GM12878 (cell line): ENCODE measurements around the gene SPINDOC. TPM values are rescaled to one million over a fixed set of nuclear protein-coding genes. Genes with fewer than 3 reads are reported as not detected.
A peak's percentile ranks its signal among the peaks of the same experiment; 100 is the strongest.

Experiments used
- BHLHE40 ChIP-seq, 2 experiments: fragments of 450-650 bp in 1 of 2; IDR thresholded peaks; 2 replicates each; pipeline ENCODE4 v1.6.1; 2011 to 2017; ENCODE audit warnings: low read depth in 2 of 2, borderline replicate concordance in 1 of 2, improper control_type of control experiment in 1 of 2, low read length in 1 of 2, mild to moderate bottlenecking in 1 of 2
- CBFB ChIP-seq: IDR thresholded peaks from 2 replicates; pipeline ENCODE4 v1.6.1; 2016; ENCODE audit warnings: antibody characterized with exemption, low read depth
- ETV6 ChIP-seq, 2 experiments: fragments of 450-650 bp in 1 of 2; IDR thresholded peaks in 1 of 2; conservative IDR thresholded peaks in 1 of 2; 2 replicates each; pipeline ENCODE4 v1.6.1; 2014; ENCODE audit warnings: antibody characterized with exemption in 1 of 2, borderline replicate concordance in 1 of 2, low read depth in 1 of 2, mild to moderate bottlenecking in 1 of 2, moderate library complexity in 1 of 2
- GATAD2B ChIP-seq: fragments of 450-650 bp; conservative IDR thresholded peaks from 2 replicates; pipeline ENCODE4 v1.6.1; 2017; ENCODE audit warnings: low read depth, mild to moderate bottlenecking, moderate library complexity
- HDGF ChIP-seq: fragments of 450-650 bp; IDR thresholded peaks from 2 replicates; pipeline ENCODE4 v1.6.1; 2016; ENCODE audit warnings: antibody characterized with exemption
- KLF5 ChIP-seq: fragments of 450-650 bp; IDR thresholded peaks from 2 replicates; pipeline ENCODE4 v1.6.1; 2014; ENCODE audit warnings: mild to moderate bottlenecking; ENCODE audit not compliant: partially characterized antibody
- MEF2A ChIP-seq: IDR thresholded peaks from 2 replicates; pipeline ENCODE4 v1.6.1; 2011; ENCODE audit warnings: low read depth, mild to moderate bottlenecking, low read length, moderate library complexity; ENCODE audit not compliant: insufficient read depth
- MEF2B ChIP-seq: fragments of 450-650 bp; IDR thresholded peaks from 2 replicates; pipeline ENCODE4 v1.6.1; 2018; ENCODE audit warnings: mild to moderate bottlenecking, moderate library complexity; ENCODE audit not compliant: partially characterized antibody, poor library complexity, severe bottlenecking
- MXI1 ChIP-seq: fragments of 150-350 bp; IDR thresholded peaks from 2 replicates; pipeline ENCODE4 v1.6.1; 2011; ENCODE audit warnings: low read depth, mild to moderate bottlenecking, inconsistent platforms, low read length, improper control_type of control experiment
- PAX5 ChIP-seq: IDR thresholded peaks from 2 replicates; pipeline ENCODE4 v1.6.1; 2011; ENCODE audit warnings: low read depth, low read length, borderline replicate concordance
- PML ChIP-seq: IDR thresholded peaks from 2 replicates; pipeline ENCODE4 v1.6.1; 2012; ENCODE audit warnings: low read length, inconsistent platforms
- POLR2AphosphoS5 ChIP-seq: IDR thresholded peaks from 2 replicates; pipeline ENCODE4 v1.6.1; 2011; ENCODE audit warnings: mild to moderate bottlenecking, low read length, inconsistent platforms
- RELA ChIP-seq: fragments of 450-650 bp; IDR thresholded peaks from 2 replicates; pipeline ENCODE4 v1.8.0; 2014; ENCODE audit warnings: borderline replicate concordance; ENCODE audit not compliant: partially characterized antibody
- SMC3 ChIP-seq: IDR thresholded peaks from 2 replicates; pipeline ENCODE4 v1.6.1; 2011; ENCODE audit warnings: low read length, improper control_type of control experiment, borderline replicate concordance
- SUPT20H ChIP-seq: IDR thresholded peaks from 2 replicates; pipeline ENCODE4 v1.6.1; 2011; ENCODE audit warnings: low read depth, mild to moderate bottlenecking, low read length, moderate library complexity, borderline replicate concordance; ENCODE audit not compliant: control insufficient read depth
- TAF1 ChIP-seq: IDR thresholded peaks from 2 replicates; pipeline ENCODE4 v1.6.1; 2011; ENCODE audit warnings: mild to moderate bottlenecking, low read depth, low read length, borderline replicate concordance
- ZNF384 ChIP-seq: IDR thresholded peaks from 2 replicates; pipeline ENCODE4 v1.6.1; 2012; ENCODE audit warnings: low read depth, mild to moderate bottlenecking, low read length, improper control_type of control experiment, borderline replicate concordance
- ZZZ3 ChIP-seq: IDR thresholded peaks from 2 replicates; pipeline ENCODE4 v1.6.1; 2011; ENCODE audit warnings: low read depth; ENCODE audit not compliant: control insufficient read depth, insufficient read length
- polyA plus RNA-seq, 11 experiments: library from polyadenylated mRNA; depleted of rRNA in 4 of 11; unstranded in 6 of 11; stranded (reverse) in 5 of 11; fragments of >200 nt; fragmentation: Nextera tagmentation in 4 of 11; fragmentation: Illumina TruSeq in 1 of 11; extraction: Ambion mirVana in 4 of 11; extraction: Trizol in 1 of 11; gene quantifications; 1 replicate in 1 of 11; 2 replicates in 10 of 11; pipeline versions ENCODE4 v1.2.1 to v1.2.3, GENCODE V29; 2011 to 2016; ENCODE audit warnings: inconsistent platforms in 2 of 11, missing spikeins in 2 of 11, low read depth in 1 of 11
- total RNA-seq, 4 experiments: library from RNA; depleted of rRNA in 3 of 4; stranded (reverse); fragments of >200 nt in 3 of 4; fragmentation: Illumina TruSeq in 1 of 4; extraction: Trizol in 1 of 4; gene quantifications; 2 replicates each; pipeline versions ENCODE4 v1.2.1 to v1.2.3, GENCODE V29; 2013 to 2021
- TF ChIP-seq, protein P1 (sequence below): fragments of 450-650 bp; IDR thresholded peaks from 2 replicates; pipeline ENCODE4 v1.6.1; 2016; ENCODE audit warnings: mild to moderate bottlenecking, moderate library complexity, borderline replicate concordance
- TF ChIP-seq, protein P2 (sequence below): fragments of 450-650 bp; IDR thresholded peaks from 2 replicates; pipeline ENCODE4 v1.6.1; 2017; ENCODE audit warnings: borderline replicate concordance
- TF ChIP-seq, protein P3 (sequence below): fragments of 450-650 bp; IDR thresholded peaks from 2 replicates; pipeline ENCODE4 v1.6.1; 2018; ENCODE audit warnings: borderline replicate concordance, mild to moderate bottlenecking; ENCODE audit not compliant: partially characterized antibody

SPINDOC gene
- total and polyA plus RNA-seq, 10 of the 15 experiments (the other 5 are each of a cell fraction or from before 2014, with no cell fraction given), result 0.88 to 38.2 (median 16.9) TPM

DNA sequence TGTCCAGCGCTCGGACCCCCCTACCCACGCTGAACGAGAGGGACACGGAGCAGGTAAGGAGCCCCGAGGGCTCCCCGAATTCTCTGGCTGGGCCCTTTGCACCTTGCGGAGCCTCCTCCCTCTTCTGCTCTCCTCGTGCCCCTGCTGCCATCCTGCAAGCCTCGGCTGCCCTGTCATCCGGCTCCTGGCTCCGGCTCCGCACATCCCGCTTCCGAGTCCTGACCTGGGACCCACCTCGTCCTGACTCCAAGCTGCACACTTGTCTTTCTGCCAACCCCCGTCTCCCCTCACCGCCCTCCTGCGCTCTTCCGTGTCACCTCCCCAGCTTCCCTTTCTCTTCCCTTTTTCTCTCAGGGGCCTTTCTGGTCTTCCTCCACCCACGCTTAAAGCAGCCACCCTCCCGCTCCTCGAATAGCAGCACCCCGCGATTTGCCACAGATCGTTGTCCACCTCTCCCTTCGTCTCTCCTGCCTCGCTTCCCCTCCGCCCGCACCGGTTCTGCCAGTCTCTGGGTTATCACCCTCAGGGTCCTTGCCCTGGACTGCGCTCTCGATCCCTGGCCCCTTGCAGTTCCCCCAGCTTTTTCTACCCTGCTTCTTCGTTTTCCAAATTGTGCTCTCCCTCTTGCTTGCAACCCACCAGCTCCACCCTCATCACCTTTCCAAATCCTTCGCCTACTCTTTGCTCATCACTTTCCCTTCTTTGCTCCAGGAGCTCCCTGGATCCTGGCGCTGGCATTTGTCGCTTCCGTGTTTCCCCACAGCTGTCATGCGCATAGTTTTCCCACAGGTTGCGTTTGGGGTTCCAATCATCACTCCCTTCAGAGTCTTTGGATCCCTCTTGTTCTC lies 26.5 kb downstream of the SPINDOC start (continued):
- TF ChIP-seq, protein P1, sequence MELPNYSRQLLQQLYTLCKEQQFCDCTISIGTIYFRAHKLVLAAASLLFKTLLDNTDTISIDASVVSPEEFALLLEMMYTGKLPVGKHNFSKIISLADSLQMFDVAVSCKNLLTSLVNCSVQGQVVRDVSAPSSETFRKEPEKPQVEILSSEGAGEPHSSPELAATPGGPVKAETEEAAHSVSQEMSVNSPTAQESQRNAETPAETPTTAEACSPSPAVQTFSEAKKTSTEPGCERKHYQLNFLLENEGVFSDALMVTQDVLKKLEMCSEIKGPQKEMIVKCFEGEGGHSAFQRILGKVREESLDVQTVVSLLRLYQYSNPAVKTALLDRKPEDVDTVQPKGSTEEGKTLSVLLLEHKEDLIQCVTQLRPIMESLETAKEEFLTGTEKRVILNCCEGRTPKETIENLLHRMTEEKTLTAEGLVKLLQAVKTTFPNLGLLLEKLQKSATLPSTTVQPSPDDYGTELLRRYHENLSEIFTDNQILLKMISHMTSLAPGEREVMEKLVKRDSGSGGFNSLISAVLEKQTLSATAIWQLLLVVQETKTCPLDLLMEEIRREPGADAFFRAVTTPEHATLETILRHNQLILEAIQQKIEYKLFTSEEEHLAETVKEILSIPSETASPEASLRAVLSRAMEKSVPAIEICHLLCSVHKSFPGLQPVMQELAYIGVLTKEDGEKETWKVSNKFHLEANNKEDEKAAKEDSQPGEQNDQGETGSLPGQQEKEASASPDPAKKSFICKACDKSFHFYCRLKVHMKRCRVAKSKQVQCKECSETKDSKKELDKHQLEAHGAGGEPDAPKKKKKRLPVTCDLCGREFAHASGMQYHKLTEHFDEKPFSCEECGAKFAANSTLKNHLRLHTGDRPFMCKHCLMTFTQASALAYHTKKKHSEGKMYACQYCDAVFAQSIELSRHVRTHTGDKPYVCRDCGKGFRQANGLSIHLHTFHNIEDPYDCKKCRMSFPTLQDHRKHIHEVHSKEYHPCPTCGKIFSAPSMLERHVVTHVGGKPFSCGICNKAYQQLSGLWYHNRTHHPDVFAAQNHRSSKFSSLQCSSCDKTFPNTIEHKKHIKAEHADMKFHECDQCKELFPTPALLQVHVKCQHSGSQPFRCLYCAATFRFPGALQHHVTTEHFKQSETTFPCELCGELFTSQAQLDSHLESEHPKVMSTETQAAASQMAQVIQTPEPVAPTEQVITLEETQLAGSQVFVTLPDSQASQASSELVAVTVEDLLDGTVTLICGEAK, result no peak
- TF ChIP-seq SMC3 (no peak), POLR2AphosphoS5 (no peak), ZZZ3 (no peak), SUPT20H (no peak), RELA (no peak), MEF2A (no peak), PAX5 (no peak), TAF1 (peak; percentile 50; the same call in 1 of the 2 replicates), MXI1 (no peak), BHLHE40 (IDR thresholded peaks at IDR 0.05; ENCODE audit: borderline replicate concordance in 1 of 2, low read depth in 2 of 2, low read length in 1 of 2) (no peak), ZNF384 (no peak), ETV6 (conservative IDR thresholded peaks at IDR 0.05 in 1 of 2, IDR thresholded peaks at IDR 0.05 in 1 of 2; ENCODE audit: borderline replicate concordance in 1 of 2, low read depth in 1 of 2) (peak in 1 of 2 experiments; percentile 49; a peak in 2 of 4 replicates), MEF2B (no peak), PML (no peak), KLF5 (no peak), CBFB (no peak; the same call in 1 of the 2 replicates), GATAD2B (no peak; the same call in 1 of the 2 replicates), HDGF (peak; percentile 89)
- TF ChIP-seq, protein P2, sequence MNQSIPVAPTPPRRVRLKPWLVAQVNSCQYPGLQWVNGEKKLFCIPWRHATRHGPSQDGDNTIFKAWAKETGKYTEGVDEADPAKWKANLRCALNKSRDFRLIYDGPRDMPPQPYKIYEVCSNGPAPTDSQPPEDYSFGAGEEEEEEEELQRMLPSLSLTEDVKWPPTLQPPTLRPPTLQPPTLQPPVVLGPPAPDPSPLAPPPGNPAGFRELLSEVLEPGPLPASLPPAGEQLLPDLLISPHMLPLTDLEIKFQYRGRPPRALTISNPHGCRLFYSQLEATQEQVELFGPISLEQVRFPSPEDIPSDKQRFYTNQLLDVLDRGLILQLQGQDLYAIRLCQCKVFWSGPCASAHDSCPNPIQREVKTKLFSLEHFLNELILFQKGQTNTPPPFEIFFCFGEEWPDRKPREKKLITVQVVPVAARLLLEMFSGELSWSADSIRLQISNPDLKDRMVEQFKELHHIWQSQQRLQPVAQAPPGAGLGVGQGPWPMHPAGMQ, result no peak
- TF ChIP-seq, protein P3, sequence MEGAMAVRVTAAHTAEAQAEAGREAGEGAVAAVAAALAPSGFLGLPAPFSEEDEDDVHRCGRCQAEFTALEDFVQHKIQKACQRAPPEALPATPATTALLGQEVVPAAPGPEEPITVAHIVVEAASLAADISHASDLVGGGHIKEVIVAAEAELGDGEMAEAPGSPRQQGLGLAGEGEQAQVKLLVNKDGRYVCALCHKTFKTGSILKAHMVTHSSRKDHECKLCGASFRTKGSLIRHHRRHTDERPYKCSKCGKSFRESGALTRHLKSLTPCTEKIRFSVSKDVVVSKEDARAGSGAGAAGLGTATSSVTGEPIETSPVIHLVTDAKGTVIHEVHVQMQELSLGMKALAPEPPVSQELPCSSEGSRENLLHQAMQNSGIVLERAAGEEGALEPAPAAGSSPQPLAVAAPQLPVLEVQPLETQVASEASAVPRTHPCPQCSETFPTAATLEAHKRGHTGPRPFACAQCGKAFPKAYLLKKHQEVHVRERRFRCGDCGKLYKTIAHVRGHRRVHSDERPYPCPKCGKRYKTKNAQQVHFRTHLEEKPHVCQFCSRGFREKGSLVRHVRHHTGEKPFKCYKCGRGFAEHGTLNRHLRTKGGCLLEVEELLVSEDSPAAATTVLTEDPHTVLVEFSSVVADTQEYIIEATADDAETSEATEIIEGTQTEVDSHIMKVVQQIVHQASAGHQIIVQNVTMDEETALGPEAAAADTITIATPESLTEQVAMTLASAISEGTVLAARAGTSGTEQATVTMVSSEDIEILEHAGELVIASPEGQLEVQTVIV, result peak; percentile 50
